ENCODE measurements around the gene GEMIN8. TPM values are rescaled to one million over a fixed set of nuclear protein-coding genes. Genes with fewer than 3 reads are reported as not detected.

GEMIN8 gene
- total RNA-seq, 1 donor from 2014 or later, result 12.0 TPM

DNA sequence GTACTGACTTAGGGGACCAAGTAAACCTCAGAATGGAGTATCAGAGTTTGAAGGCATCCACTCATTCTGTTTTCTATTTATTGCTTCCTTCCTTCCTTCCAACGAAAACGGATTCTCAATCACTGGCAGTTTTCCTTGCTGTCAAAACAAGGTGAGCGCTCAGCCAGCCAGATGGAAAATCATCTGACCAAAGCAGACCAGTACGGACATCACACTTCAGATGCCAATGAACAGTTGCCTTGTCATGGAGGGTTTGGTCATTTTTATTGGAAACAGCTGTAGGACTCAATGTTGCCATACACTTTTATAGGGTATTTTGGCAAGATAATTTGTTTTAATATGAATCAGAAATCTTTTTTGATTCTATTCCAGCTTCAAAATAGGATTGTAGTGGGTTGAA lies 16.6 kb downstream of the GEMIN8 start:
- Mint-ChIP-seq H3K27me3 (ENCODE audit: unreplicated experiment) (no peaks in the 10 kb centered on the region), H3K4me3 (ENCODE audit: unreplicated experiment) (no peak overlapping the region), H3K27ac (ENCODE audit: unreplicated experiment) (no peak overlapping the region), H3K9me3 (ENCODE audit: unreplicated experiment) (no peaks in the 10 kb centered on the region), H3K36me3 (ENCODE audit: low read depth, unreplicated experiment) (peaks cover 3% of the 10 kb centered on the region), H3K4me1 (ENCODE audit: unreplicated experiment) (no peaks in the 10 kb centered on the region)
- TF ChIP-seq, protein P1, sequence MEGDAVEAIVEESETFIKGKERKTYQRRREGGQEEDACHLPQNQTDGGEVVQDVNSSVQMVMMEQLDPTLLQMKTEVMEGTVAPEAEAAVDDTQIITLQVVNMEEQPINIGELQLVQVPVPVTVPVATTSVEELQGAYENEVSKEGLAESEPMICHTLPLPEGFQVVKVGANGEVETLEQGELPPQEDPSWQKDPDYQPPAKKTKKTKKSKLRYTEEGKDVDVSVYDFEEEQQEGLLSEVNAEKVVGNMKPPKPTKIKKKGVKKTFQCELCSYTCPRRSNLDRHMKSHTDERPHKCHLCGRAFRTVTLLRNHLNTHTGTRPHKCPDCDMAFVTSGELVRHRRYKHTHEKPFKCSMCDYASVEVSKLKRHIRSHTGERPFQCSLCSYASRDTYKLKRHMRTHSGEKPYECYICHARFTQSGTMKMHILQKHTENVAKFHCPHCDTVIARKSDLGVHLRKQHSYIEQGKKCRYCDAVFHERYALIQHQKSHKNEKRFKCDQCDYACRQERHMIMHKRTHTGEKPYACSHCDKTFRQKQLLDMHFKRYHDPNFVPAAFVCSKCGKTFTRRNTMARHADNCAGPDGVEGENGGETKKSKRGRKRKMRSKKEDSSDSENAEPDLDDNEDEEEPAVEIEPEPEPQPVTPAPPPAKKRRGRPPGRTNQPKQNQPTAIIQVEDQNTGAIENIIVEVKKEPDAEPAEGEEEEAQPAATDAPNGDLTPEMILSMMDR (IDR thresholded peaks at IDR 0.05; ENCODE audit: unreplicated experiment), result no peak
- DNase-seq (ENCODE audit: low spot score), result no peak

DNA sequence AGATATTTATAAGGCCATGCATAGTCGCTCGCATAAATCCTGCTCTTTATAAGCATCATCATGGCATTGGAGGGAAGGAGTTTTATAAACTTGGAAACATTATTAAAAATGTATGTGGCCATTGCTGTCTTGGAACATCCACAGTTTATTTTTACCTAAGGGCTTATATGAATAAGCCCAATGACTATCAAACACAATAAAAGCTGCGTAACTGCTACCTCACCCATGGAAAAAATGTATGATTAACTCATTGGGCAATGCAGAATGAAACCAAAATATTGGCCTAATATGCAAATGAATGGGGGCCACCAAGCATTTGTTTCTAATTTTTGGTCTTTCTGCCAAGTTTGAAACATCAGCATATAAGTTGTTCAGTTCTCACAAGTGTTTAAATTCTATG lies 19.1 kb downstream of the GEMIN8 start:
- Mint-ChIP-seq H3K27me3 (ENCODE audit: unreplicated experiment) (no peaks in the 10 kb centered on the region), H3K4me3 (ENCODE audit: unreplicated experiment) (no peak overlapping the region), H3K9me3 (ENCODE audit: unreplicated experiment) (no peaks in the 10 kb centered on the region), H3K27ac (ENCODE audit: unreplicated experiment) (no peak overlapping the region), H3K4me1 (ENCODE audit: unreplicated experiment) (no peaks in the 10 kb centered on the region), H3K36me3 (ENCODE audit: low read depth, unreplicated experiment) (peaks cover 3% of the 10 kb centered on the region)
- DNase-seq (ENCODE audit: low spot score), result no peak
- TF ChIP-seq, protein P1 (IDR thresholded peaks at IDR 0.05; ENCODE audit: unreplicated experiment), result no peak

DNA sequence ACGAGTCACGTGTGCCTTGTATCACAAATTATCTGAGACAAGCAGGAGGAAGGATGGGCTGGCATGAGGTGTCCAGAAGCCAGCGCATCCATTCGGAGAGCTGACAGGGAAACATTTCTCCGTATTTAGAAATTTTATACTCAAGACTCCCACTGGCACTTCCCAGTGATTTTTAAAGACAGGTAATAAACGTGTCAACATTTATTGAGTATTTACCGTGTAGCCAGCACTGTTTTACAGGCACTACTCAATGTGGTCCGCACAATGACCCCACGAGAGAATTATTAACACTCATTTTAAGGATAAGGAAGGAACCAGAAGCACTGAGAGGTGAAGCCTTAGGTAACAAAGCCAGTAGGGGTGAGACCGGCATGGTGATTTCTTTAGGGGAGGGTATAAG lies 23.2 kb downstream of the GEMIN8 start:
- no peak for DNase-seq (ENCODE audit: low spot score)
- Mint-ChIP-seq H3K9me3 (ENCODE audit: unreplicated experiment) (no peaks in the 10 kb centered on the region), H3K27me3 (ENCODE audit: unreplicated experiment) (no peaks in the 10 kb centered on the region), H3K4me3 (ENCODE audit: unreplicated experiment) (no peak overlapping the region), H3K27ac (ENCODE audit: unreplicated experiment) (no peak overlapping the region), H3K4me1 (ENCODE audit: unreplicated experiment) (no peaks in the 10 kb centered on the region), H3K36me3 (ENCODE audit: low read depth, unreplicated experiment) (no peaks in the 10 kb centered on the region)
- TF ChIP-seq, protein P1 (IDR thresholded peaks at IDR 0.05; ENCODE audit: unreplicated experiment), result no peak

DNA sequence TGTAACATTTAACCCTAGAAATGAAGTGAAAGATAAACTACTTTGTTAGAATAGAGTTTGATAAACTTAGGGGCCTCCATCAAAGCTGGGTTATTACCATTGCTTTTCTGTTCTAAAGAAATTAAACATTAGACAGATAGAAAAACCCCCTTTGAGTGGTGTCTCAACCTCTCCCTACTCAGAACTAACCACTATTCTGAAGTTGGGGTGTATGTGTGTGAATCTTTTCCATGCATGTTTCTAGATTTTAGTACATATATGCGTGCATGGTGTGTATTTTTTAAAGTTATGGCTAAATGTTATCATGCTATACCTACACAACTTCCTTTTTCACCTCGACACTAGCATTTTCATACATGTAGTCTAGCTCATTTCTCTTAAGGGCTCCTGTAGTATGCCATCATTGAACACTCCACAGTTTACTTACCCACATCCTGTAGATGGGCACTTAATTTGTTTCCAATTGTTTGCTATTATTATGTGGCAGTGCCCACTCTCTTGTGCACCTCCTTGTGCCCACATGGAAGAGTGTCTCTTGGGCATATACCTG lies 25.7 kb downstream of the GEMIN8 start:
- Mint-ChIP-seq H3K36me3 (ENCODE audit: low read depth, unreplicated experiment) (no peaks in the 10 kb centered on the region), H3K9me3 (ENCODE audit: unreplicated experiment) (no peaks in the 10 kb centered on the region), H3K27me3 (ENCODE audit: unreplicated experiment) (no peaks in the 10 kb centered on the region), H3K4me1 (ENCODE audit: unreplicated experiment) (no peaks in the 10 kb centered on the region), H3K4me3 (ENCODE audit: unreplicated experiment) (no peak overlapping the region), H3K27ac (ENCODE audit: unreplicated experiment) (no peak overlapping the region)
- TF ChIP-seq, protein P1 (IDR thresholded peaks at IDR 0.05; ENCODE audit: unreplicated experiment), result no peak
- DNase-seq (ENCODE audit: low spot score), result no peak

DNA sequence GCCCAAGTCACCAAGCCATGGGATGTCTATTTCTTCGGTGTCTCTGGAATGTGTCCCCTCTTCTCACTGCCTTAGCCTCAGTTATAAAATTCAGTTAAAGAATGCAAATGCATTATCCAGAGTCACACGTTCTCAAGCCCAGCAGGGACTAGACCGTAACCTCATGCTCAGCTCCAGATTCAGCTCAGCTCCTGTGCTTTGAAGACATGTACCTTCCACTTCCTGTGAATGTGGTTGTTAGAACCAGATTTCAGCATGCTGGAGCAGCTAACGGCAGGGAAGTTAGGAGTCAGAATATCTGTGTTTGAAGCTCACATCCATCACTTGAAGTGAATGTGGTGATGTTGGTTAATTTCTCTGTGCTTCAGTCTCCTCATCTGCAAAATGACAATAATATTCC lies 26.7 kb downstream of the GEMIN8 start:
- Mint-ChIP-seq H3K4me1 (ENCODE audit: unreplicated experiment) (no peaks in the 10 kb centered on the region), H3K27me3 (ENCODE audit: unreplicated experiment) (no peaks in the 10 kb centered on the region), H3K36me3 (ENCODE audit: low read depth, unreplicated experiment) (no peaks in the 10 kb centered on the region), H3K4me3 (ENCODE audit: unreplicated experiment) (no peak overlapping the region), H3K9me3 (ENCODE audit: unreplicated experiment) (no peaks in the 10 kb centered on the region), H3K27ac (ENCODE audit: unreplicated experiment) (no peak overlapping the region)
- TF ChIP-seq, protein P1 (IDR thresholded peaks at IDR 0.05; ENCODE audit: unreplicated experiment), result no peak
- no peak for DNase-seq (ENCODE audit: low spot score)
